Bronchial epithelial cell (primary cell): ENCODE data around the gene ZBTB18. TPM values are rescaled to one million over a fixed set of nuclear protein-coding genes. Genes with fewer than 3 reads are reported as not detected.
"Not testable (repeated sequence)": the region's sequence is repeated elsewhere in the genome, so short reads cannot be mapped to it uniquely, and the experiment has no call there.

Experiments
- DNase-seq: peaks from one replicate; pipeline ENCODE4 v3.0.0-alpha.2; 2010; ENCODE audit warnings: low read depth
- FAIRE-seq: peaks from 2 replicates; lab custom pipeline; 2011; peaks lifted over from hg19 to GRCh38; lab: Jason Lieb, UNC
- H3K27me3 ChIP-seq: 2 replicates; pipeline ENCODE4 v1.5.1; 2011; ENCODE audit warnings: low read length; ENCODE audit not compliant: control insufficient read depth, insufficient read depth
- H3K36me3 ChIP-seq: 2 replicates; pipeline ENCODE4 v1.5.1; 2011; ENCODE audit warnings: low read length; ENCODE audit not compliant: control insufficient read depth, insufficient read depth
- H3K4me3 ChIP-seq: 2 replicates; pipeline ENCODE4 v1.5.1; 2011; ENCODE audit warnings: mild to moderate bottlenecking, low read depth, low read length, control low read depth
- total RNA-seq: library from RNA; depleted of rRNA; stranded (reverse); fragments of >200 nt; gene quantifications from 2 replicates; pipeline ENCODE4 v1.2.1, GENCODE V29; 2014
- TF ChIP-seq, protein P1 (sequence below): IDR thresholded peaks from 2 replicates; pipeline ENCODE4 v1.5.1; 2011; ENCODE audit warnings: mild to moderate bottlenecking, moderate library complexity, low read length, control low read depth, inconsistent platforms; ENCODE audit not compliant: insufficient read depth, severe bottlenecking

The ZBTB18 gene
- total RNA-seq, 1 donor from 2014 or later: 6.8 TPM

DNA sequence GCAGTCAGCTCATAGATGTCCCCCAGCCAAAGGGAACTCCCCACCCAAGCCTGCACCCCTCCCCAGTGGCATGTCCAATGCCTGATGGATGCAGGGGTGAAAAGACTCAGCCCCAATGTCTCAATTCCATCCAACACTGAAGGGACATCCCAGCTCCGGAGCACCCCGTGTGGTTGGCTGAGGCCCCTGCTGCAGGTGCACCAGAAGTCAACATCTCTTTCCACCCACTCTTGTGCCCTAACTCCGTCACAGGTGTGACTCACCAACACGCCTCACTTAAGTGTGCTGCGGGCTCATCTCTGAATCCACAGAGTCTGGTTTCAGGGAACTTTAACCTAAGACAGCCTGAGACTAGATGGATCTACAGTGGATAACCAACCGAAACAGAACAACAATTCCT, 40.9 kb upstream of the ZBTB18 start:
- Histone ChIP-seq H3K36me3 (no peaks in the 10 kb centered on the region), H3K27me3 (no peaks in the 10 kb centered on the region), H3K4me3 (no peak overlapping the region)
- DNase-seq (peak; percentile 10), FAIRE-seq (peak; percentile 64)
- TF ChIP-seq, protein P1, sequence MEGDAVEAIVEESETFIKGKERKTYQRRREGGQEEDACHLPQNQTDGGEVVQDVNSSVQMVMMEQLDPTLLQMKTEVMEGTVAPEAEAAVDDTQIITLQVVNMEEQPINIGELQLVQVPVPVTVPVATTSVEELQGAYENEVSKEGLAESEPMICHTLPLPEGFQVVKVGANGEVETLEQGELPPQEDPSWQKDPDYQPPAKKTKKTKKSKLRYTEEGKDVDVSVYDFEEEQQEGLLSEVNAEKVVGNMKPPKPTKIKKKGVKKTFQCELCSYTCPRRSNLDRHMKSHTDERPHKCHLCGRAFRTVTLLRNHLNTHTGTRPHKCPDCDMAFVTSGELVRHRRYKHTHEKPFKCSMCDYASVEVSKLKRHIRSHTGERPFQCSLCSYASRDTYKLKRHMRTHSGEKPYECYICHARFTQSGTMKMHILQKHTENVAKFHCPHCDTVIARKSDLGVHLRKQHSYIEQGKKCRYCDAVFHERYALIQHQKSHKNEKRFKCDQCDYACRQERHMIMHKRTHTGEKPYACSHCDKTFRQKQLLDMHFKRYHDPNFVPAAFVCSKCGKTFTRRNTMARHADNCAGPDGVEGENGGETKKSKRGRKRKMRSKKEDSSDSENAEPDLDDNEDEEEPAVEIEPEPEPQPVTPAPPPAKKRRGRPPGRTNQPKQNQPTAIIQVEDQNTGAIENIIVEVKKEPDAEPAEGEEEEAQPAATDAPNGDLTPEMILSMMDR: no peak

DNA sequence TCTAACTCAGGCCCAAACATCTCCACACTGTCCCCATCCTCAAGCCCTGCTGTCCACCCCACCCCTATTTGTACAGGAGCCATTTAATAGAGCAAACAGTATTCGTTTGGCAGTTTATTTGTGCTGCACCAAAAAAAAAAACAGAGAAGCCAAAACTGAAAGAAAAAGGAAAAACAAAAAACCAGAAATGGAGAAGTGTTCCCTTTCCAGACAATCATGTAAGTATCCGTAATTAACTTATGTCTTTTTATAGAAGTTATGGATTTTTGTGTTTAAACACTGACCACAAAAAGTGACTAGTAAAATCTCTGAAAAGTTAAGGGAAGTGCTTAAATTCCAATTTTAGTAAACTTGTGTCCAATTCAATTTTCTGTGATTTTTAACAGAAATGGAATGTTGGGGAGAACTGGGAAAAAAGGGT, 40.4 kb upstream of the ZBTB18 start:
- TF ChIP-seq, protein P1: no peak
- Histone ChIP-seq H3K36me3 (no peaks in the 10 kb centered on the region), H3K4me3 (no peak overlapping the region), H3K27me3 (no peaks in the 10 kb centered on the region)
- FAIRE-seq (no peak), DNase-seq (no peak)

DNA sequence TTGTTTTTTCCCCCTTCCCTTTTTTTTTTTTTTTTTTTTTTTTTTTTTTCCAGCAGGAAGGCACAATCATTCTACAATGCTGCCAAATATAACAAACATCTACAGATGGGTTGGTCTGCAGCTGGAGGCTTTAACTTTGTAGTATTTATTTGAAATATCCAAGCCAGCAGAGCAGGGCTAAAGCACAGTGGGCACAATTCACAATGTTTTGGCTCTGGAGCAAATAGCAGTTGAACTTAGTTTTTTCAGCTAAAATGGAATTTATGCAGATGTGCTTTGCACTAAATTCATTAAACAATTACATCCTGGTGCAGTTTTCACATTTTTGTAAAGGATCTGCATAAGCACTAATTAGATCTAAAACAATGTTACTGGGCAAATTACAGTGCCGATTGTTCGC, 39.8 kb upstream of the ZBTB18 start:
- Histone ChIP-seq H3K4me3 (no peak overlapping the region), H3K27me3 (no peaks in the 10 kb centered on the region), H3K36me3 (no peaks in the 10 kb centered on the region)
- TF ChIP-seq, protein P1: no peak
- DNase-seq: no peak
- FAIRE-seq: no peak

DNA sequence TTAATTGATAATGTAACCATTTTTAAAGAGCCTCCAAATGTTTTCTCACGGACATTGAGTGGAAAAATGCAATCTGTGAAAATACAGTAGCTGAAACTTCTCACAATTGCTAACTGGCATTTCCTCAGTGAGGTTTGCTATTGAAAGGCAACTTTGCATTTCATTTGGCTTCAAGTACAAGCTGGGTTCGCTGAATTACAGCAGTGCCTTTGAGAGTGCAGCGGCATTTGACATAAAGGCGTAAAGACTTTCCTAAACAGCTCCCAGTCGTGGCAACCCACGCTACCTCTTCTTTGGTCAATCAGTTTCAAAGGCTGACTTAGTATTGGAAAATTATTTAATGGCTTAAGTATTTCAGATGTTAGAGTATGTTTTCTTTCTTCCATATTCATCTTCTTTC, 39.3 kb upstream of the ZBTB18 start:
- Histone ChIP-seq H3K36me3 (no peaks in the 10 kb centered on the region), H3K27me3 (no peaks in the 10 kb centered on the region), H3K4me3 (no peak overlapping the region)
- no peak for DNase-seq
- TF ChIP-seq, protein P1: no peak
- FAIRE-seq: no peak

DNA sequence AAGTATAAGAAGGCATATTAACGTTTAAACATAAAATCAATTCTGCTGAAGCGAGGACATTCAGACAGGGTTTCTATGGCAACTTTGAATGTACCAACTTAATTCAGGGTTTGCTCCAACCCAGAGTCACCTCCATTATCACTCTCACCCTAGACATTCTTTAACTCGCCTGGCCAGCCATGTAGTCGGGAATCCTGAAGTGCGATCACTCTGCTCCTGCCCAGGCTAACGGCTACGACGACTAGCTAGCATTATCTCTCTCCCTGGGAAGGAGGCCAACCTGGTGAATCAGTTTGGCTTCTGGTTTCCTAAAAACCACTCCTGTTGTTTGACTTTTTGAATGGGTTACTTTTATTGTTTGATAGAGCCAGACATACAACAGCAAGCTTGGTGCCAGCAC, 38.9 kb upstream of the ZBTB18 start:
- FAIRE-seq: no peak
- H3K4me3 ChIP-seq: no peak overlapping the region
- peak; percentile 41 for DNase-seq

DNA sequence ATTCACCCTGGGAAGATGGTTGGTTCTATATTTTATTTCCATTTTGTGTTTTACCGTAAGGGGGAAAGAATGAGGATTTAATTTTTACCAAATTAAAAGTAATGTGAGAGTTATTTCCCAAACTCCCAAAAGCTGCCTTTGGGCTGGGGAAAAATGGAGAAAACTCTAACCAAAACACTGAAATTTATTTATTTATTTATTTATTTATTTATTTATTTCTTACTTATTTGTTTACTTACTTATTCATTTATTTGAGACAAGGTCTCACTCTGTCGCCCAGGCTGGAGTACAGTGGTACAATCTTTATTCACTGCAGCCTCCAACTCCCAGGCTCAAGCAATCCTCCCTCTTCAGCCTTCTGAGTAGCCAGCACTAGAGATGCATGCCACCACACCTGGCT, 38.0 kb upstream of the ZBTB18 start:
- FAIRE-seq (no peak), DNase-seq (no peak)
- Histone ChIP-seq H3K27me3 (no peaks in the 10 kb centered on the region), H3K36me3 (no peaks in the 10 kb centered on the region), H3K4me3 (no peak overlapping the region)
- TF ChIP-seq, protein P1: no peak

More for the DNA sequence above, 38.9 kb upstream of the ZBTB18 start:
- Histone ChIP-seq H3K27me3 (no peaks in the 10 kb centered on the region), H3K36me3 (no peaks in the 10 kb centered on the region)
- TF ChIP-seq, protein P1: no peak

DNA sequence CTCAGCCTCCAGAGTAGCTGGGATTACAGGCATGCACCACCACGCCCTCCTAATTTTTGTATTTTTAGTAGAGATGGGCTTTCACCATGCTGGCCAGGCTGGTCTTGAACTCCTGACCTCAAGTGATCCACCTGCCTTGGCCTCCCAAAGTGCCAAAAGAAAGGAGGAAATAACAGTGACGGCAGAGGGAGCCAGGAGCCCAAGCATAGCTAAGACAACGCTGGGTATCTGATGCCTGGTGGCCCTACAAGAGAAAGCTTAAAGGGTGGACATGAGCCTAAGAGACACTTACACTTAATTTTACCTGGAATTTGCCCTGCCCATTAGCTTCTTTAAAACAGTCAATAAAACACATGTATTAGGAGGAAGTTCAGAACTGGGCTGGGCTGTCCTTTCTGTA, 36.2 kb upstream of the ZBTB18 start:
- not testable (repeated sequence) for H3K4me3 ChIP-seq, FAIRE-seq, H3K27me3 ChIP-seq, DNase-seq, H3K36me3 ChIP-seq
